HG02588 (cell line): ENCODE data around the gene MAP4K1.
"Not testable (repeated sequence)": the region's sequence is repeated elsewhere in the genome, so short reads cannot be mapped to it uniquely, and the experiment has no call there.

Experiments used
- ATAC-seq: cut with Tn5 transposase; IDR thresholded peaks from one replicate; pipeline ENCODE4 v1.9.1; 2021; ENCODE audit warnings: mild to moderate bottlenecking, moderate library complexity; ENCODE audit not compliant: unreplicated experiment

The MAP4K1 gene

DNA sequence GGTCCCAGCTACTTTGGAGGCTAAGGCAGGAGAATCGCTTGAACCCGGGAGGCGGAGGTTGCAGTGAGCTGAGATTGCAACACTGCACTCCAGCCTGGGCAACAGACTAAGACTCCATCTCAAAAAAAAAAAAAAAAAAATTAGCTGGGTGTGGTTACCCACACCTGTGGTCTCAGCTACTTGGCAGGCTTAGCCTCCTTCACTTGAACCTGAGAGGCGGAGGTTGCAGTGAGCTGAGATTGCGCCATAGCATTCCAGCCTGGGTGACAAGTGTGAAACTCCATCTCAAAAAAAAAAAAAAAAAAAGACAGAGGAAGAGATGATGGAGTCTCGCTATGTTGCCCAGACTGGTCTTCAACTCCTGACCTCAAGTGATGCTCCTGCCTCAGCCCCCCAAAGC, 38.4 kb downstream of the MAP4K1 start:
- not testable (repeated sequence) for ATAC-seq

- no peak for ATAC-seq
These were observed 39.9 kb downstream of the MAP4K1 start for GRCh38 chr19:38577826-38578225.

DNA sequence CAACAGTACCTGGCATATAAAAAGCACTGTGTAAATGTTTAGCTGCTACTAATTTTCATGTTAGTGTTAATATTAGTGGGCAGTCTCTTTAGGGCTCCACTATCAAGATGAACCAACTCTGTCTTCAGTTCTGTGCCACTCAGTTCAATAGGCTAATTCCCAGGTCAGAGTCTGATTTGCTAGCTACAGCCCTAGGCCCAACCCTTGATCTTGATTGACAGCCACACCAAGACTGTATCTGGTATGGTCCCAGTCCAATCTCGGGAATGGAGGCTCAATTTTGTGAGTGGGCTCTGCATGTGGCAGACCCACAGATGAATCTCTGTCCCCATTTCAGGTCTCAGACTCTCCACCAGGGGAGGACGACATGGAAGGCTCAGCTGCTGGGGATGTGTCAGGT, 46.1 kb downstream of the MAP4K1 start:
- no peak for ATAC-seq

- no peak for ATAC-seq
These were observed 48.3 kb downstream of the MAP4K1 start for GRCh38 chr19:38569368-38569983.

DNA sequence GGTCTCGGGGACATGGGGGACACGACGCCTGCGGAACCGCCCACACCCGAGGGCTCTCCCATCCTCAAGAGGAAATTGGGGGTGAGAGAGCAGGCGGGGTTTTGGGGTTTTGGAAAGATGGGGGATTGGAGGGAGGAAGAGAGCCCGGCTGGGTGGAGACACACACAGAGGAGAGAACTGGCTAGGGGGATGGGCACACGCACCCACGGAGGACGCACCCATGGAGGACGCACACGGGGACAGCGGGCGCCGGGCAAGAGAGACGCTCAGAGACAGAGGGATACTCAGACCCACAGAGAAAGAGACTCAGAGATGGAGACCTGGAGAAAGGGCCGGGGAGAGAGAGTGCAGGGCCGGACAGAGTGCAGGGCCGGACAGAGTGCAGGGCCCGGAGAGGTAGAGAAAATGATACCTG, 52.1 kb downstream of the MAP4K1 start:
- no peak for ATAC-seq

DNA sequence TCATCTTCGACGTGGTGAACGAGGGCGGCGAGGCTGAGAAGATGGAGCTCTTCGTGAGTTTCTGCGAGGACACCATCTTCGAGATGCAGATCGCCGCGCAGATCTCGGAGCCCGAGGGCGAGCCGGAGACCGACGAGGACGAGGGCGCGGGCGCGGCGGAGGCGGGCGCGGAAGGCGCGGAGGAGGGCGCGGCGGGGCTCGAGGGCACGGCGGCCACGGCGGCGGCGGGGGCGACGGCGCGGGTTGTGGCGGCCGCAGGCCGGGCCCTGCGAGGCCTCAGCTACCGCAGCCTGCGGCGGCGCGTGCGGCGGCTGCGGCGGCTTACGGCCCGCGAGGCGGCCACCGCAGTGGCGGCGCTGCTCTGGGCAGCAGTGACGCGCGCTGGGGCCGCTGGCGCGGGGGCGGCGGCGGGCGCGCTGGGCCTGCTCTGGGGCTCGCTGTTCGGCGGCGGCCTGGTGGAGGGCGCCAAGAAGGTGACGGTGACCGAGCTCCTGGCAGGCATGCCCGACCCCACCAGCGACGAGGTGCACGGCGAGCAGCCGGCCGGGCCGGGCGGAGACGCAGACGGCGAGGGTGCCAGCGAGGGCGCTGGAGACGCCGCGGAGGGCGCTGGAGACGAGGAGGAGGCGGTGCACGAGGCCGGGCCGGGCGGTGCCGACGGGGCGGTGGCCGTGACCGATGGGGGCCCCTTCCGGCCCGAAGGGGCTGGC, 52.6 kb downstream of the MAP4K1 start:
- ATAC-seq = no peak

- no peak for ATAC-seq
These were observed 54.3 kb downstream of the MAP4K1 start for GRCh38 chr19:38563475-38563874.

DNA sequence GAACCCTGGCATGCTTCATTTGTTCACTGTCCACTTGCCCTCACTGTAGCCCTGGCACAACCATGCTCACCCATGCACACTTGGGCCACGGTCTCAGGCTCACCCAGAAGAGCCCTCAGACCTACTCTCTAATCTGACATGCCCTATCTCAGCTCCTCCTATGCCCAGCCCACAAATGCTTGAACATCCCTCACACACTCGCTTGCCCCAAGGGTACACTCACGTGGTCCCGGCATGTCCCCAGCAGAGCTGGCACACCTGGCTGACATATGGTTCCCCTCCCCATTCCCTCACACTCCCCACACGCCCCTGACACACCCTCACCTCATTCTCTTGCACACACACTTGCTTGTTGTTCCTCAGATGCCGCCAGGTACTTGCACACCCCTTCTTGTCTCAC, 55.7 kb downstream of the MAP4K1 start:
- ATAC-seq = no peak

GRCh38 chr19:38561658-38562057, 56.1 kb downstream of the MAP4K1 start:
- ATAC-seq = no peak

DNA sequence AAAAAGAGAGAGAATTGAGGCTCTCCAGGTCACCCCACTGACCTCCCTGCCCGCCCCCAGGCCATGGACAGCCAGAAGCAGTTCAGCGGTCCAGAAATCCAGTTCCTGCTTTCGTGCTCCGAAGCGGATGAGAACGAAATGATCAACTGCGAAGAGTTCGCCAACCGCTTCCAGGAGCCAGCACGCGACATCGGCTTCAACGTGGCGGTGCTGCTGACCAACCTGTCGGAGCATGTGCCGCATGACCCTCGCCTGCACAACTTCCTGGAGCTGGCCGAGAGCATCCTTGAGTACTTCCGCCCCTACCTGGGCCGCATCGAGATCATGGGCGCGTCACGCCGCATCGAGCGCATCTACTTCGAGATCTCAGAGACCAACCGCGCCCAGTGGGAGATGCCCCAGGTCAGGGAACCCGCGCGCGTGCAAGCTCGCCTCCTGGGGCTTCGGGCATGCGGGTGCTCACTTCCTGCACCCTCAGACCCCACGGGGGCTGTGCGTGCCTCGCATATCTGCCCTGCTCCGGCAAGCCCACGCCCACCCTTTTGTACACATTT, 56.6 kb downstream of the MAP4K1 start:
- ATAC-seq = no peak

- ATAC-seq = peak; percentile 62
These were observed 58.0 kb downstream of the MAP4K1 start for GRCh38 chr19:38559428-38560401.

GRCh38 chr19:38558933-38559332, 58.8 kb downstream of the MAP4K1 start:
- not testable (repeated sequence) for ATAC-seq

DNA sequence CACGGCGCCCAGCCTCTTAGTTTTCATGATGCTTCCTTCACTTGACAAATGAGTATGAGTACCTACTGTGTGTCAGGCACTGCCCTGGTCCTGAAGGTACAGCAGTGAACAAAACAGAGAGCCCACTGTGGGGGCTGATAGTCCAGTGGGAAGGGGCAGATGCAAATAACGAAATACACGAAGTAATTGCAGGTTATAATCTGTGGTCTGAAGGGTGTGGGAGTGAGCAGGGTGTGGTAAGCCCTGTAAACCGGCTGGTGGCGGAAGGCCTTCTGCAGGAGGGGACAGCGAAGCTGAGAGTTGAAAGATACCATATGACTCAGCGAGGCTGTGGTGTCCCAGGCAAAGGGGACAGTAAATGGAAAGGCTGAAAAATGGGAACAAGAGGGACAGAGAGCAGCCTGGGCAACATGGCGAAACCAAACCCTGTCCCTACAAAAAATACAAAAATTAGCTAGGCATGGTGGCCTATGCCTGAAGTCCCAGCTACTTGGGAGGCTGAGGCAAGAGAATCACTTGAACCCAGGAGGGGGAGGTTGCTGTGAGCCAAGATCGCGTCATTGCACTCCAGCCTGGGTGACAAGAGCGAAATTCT, 60.5 kb downstream of the MAP4K1 start:
- no peak for ATAC-seq

GRCh38 chr19:38556521-38557174, 61.1 kb downstream of the MAP4K1 start:
- ATAC-seq = no peak

GRCh38 chr19:38555200-38555599, 62.6 kb downstream of the MAP4K1 start:
- ATAC-seq = no peak

DNA sequence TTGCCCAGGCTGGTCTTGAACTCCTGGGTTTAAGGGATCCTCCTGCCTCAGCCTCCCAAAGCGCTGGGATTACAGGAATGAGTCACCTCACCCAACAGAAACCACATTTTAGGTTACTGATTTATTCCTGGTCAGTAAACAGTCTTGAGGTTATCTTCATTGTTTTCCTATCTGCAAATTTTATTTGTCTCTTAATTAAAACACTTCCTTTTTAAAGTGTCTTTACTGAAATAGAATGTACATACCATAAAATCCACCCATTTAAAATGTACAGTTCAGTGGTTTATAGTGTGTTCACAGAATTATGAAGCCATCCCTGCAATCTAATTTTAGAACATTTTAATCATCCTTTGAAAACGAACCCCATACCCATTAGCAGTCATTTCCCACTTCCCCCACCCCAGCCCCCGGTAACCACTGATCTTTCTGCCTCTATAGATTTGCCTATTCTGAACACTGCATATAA, 63.0 kb downstream of the MAP4K1 start:
- ATAC-seq = no peak

GRCh38 chr19:38553239-38553638, 64.5 kb downstream of the MAP4K1 start:
- ATAC-seq = not testable (repeated sequence)

GRCh38 chr19:38551450-38551813, 66.3 kb downstream of the MAP4K1 start:
- ATAC-seq = peak; percentile 58

DNA sequence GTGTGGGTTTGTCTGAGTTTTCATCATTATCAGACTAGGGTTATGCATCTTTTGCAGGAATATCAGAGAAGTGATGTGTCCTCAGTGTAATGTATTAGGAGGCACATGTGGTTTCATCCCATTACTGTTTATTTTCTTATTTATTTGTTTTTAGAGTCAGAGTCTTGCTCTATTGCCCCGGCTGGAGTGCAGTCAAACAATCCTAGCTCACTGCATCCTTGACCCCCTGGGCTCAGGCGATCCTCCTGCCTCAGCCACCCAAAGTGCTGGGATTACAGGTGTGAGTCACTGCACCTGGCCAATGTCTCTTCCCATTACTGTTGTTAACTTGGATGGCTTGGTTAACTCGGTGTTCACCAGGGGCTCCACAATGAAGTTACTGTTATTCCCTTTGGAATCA, 67.4 kb downstream of the MAP4K1 start:
- no peak for ATAC-seq

DNA sequence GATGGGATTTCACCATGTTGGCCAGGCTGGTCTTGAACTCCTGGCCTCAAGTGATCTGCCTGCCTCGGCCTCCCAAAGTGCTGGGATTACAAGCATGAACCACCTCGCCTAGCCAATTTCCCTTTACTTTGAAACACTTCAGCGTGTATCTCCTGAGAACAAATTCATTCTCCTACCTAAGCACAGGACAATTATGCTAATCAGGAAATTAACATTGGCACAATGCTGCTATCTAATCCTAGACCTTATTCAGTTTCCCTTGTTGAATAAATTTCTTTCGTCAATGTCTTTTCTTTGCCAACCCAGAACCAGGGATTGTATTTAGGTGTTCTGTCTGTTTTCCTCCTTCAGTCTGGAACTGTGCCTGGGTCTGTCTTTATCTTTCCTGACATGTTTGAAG, 67.8 kb downstream of the MAP4K1 start:
- no peak for ATAC-seq
